ENCODE data around the gene PARN.

DNA sequence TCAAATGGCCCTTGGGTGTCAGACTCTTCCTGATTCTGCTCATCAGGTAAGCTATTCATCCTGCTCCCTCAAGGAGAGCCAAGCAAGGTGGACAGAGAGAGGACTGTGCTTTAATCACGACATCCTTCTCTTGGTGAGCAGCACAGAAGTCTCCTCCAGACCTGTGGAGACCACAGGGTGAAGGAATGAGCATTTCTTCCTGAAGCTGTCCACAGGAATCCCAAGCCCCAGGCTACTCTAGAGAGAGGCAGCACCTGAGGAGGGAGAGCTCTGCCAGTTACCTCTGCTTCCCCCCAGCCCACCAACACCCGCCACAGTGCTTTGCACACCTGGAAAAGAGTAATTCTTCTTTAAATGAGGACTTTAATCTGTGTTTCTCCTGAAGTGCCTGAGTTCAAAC, 100.0 kb downstream of the PARN start:
- TF ChIP-seq EZH2 (IDR thresholded peaks at IDR 0.05) (no peak), JUND (IDR thresholded peaks at IDR 0.05) (no peak), POLR2A (IDR thresholded peaks at IDR 0.05; ENCODE audit: borderline replicate concordance, extremely low read depth, insufficient read depth, insufficient read length) (no peak), EZH2phosphoT487 (IDR thresholded peaks at IDR 0.05; ENCODE audit: borderline replicate concordance) (no peak), CBX3 (IDR thresholded peaks at IDR 0.05; ENCODE audit: low read depth) (no peak), EGR1 (IDR thresholded peaks at IDR 0.05; ENCODE audit: low read depth) (no peak), FOSL1 (IDR thresholded peaks at IDR 0.05; ENCODE audit: low read depth) (no peak), TCF7L2 (IDR thresholded peaks at IDR 0.05; ENCODE audit: borderline replicate concordance, extremely low read depth, insufficient read depth, insufficient read length) (no peak), POLR2AphosphoS5 (IDR thresholded peaks at IDR 0.05; ENCODE audit: low read depth, low read length) (no peak)
- TF ChIP-seq, protein P1, sequence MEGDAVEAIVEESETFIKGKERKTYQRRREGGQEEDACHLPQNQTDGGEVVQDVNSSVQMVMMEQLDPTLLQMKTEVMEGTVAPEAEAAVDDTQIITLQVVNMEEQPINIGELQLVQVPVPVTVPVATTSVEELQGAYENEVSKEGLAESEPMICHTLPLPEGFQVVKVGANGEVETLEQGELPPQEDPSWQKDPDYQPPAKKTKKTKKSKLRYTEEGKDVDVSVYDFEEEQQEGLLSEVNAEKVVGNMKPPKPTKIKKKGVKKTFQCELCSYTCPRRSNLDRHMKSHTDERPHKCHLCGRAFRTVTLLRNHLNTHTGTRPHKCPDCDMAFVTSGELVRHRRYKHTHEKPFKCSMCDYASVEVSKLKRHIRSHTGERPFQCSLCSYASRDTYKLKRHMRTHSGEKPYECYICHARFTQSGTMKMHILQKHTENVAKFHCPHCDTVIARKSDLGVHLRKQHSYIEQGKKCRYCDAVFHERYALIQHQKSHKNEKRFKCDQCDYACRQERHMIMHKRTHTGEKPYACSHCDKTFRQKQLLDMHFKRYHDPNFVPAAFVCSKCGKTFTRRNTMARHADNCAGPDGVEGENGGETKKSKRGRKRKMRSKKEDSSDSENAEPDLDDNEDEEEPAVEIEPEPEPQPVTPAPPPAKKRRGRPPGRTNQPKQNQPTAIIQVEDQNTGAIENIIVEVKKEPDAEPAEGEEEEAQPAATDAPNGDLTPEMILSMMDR (IDR thresholded peaks at IDR 0.05 in 2 of 3, conservative IDR thresholded peaks at IDR 0.05 in 1 of 3; ENCODE audit: borderline replicate concordance in 1 of 3, insufficient read depth in 1 of 3, low read depth in 2 of 3, low read length in 2 of 3), result no peak
- TF ChIP-seq, protein P2, sequence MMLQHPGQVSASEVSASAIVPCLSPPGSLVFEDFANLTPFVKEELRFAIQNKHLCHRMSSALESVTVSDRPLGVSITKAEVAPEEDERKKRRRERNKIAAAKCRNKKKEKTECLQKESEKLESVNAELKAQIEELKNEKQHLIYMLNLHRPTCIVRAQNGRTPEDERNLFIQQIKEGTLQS (IDR thresholded peaks at IDR 0.05), result no peak
- TF ChIP-seq, protein P3, sequence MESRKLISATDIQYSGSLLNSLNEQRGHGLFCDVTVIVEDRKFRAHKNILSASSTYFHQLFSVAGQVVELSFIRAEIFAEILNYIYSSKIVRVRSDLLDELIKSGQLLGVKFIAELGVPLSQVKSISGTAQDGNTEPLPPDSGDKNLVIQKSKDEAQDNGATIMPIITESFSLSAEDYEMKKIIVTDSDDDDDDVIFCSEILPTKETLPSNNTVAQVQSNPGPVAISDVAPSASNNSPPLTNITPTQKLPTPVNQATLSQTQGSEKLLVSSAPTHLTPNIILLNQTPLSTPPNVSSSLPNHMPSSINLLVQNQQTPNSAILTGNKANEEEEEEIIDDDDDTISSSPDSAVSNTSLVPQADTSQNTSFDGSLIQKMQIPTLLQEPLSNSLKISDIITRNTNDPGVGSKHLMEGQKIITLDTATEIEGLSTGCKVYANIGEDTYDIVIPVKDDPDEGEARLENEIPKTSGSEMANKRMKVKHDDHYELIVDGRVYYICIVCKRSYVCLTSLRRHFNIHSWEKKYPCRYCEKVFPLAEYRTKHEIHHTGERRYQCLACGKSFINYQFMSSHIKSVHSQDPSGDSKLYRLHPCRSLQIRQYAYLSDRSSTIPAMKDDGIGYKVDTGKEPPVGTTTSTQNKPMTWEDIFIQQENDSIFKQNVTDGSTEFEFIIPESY (IDR thresholded peaks at IDR 0.05; ENCODE audit: extremely low read depth, insufficient replicate concordance, low read length), result no peak
